ENCODE data around the gene SLC2A5.
A peak's percentile ranks its signal among the peaks of the same experiment; 100 is the strongest.

SLC2A5 gene

GRCh38 chr1:9069326-9070100 is at the start of gene SLC2A5:
TSS of gene SLC2A5 (minus strand) at chr1:9069635. CDS start at chr1:9069536, 99 bp downstream.
- peak; percentile 51 for DNase-seq

GRCh38 chr1:9118186-9118585 is 48.8 kb upstream of the SLC2A5 start:
- no peak for DNase-seq

GRCh38 chr1:9115351-9116205 is 46.1 kb upstream of the SLC2A5 start:
- no peak for DNase-seq

GRCh38 chr1:9112961-9113880 is 43.8 kb upstream of the SLC2A5 start:
- no peak for DNase-seq

GRCh38 chr1:9111957-9112356 is 42.5 kb upstream of the SLC2A5 start:
- no peak for DNase-seq

- DNase-seq: no peak
These were observed 41.9 kb upstream of the SLC2A5 start for GRCh38 chr1:9111357-9111691.

GRCh38 chr1:9110669-9111356 is 41.4 kb upstream of the SLC2A5 start:
- DNase-seq: peak; percentile 70

GRCh38 chr1:9108056-9108665 is 38.7 kb upstream of the SLC2A5 start:
- DNase-seq: no peak

- DNase-seq: no peak
These were observed 37.7 kb upstream of the SLC2A5 start for GRCh38 chr1:9107136-9107535.

GRCh38 chr1:9106286-9106685 is 36.9 kb upstream of the SLC2A5 start:
- no peak for DNase-seq

- DNase-seq: no peak
These were observed 36.0 kb upstream of the SLC2A5 start for GRCh38 chr1:9105336-9105867.

- DNase-seq: peak; percentile 52
These were observed 32.2 kb upstream of the SLC2A5 start for GRCh38 chr1:9101510-9102146.

GRCh38 chr1:9100471-9101043 is 31.1 kb upstream of the SLC2A5 start:
- no peak for DNase-seq

GRCh38 chr1:9099555-9099954 is 30.1 kb upstream of the SLC2A5 start:
- DNase-seq: no peak

- no peak for DNase-seq
These were observed 28.7 kb upstream of the SLC2A5 start for GRCh38 chr1:9097947-9098705.

GRCh38 chr1:9095818-9096217 is 26.4 kb upstream of the SLC2A5 start:
- DNase-seq: no peak

GRCh38 chr1:9093996-9094595 is 24.7 kb upstream of the SLC2A5 start:
- DNase-seq: peak; percentile 57

GRCh38 chr1:9093581-9093980 is 24.1 kb upstream of the SLC2A5 start:
- no peak for DNase-seq

GRCh38 chr1:9093091-9093490 is 23.7 kb upstream of the SLC2A5 start:
- DNase-seq: no peak

GRCh38 chr1:9088807-9089206 is 19.4 kb upstream of the SLC2A5 start:
- DNase-seq: no peak

All from GDM1 (cell line).